Measurements from ENCODE around the gene LIM2. TPM values are rescaled to one million over a fixed set of nuclear protein-coding genes. Genes with fewer than 3 reads are reported as not detected.

LIM2 gene
- total and polyA plus RNA-seq, 7 experiments from 2014 or later: 1.2 TPM; not detected in 6

DNA sequence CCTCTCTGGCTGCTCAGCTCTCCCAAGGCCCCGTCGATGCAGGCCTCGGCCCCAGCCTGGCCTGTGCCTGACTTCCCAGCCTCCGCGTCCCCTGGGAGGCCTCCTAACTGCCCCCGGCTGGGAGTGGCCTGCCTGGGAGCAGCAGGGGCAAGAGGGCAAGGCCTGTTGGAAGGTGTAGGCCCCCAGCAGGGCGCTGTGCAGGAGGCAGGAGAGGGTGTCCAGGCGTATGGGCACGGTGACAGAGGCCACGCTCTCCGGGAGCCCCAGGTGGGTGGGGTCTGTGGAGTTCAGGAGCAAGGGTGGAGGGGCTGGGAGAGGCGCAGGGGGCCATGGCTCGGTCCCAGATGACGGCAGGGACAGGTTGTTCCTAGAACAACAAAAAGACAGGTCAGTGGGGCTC lies 1.4 kb upstream of the LIM2 start:
- Histone ChIP-seq H3K27ac (ENCODE audit: low read depth, low read length) (no peak overlapping the region), H3K27me3 (ENCODE audit: control insufficient read depth in 2 of 2, insufficient read depth in 2 of 2, low read length in 2 of 2) (no peaks in the 10 kb centered on the region), H3K36me3 (ENCODE audit: control insufficient read depth in 2 of 3, insufficient read depth in 3 of 3, low read length in 3 of 3) (no peaks in the 10 kb centered on the region), H3K4me1 (ENCODE audit: control insufficient read depth in 2 of 2, insufficient read depth in 2 of 2, low read length in 2 of 2) (peaks cover 0 to 17% of the 10 kb centered on the region in 2 donors), H3K9me3 (ENCODE audit: control insufficient read depth in 2 of 3, low read length in 3 of 3) (no peaks in the 10 kb centered on the region), H3K4me3 (ENCODE audit: low read length) (no peak overlapping the region)
- ChIA-PET CTCF (interaction anchor here (0.6 kb wide), 1 partner anchor 180 kb away, joined by 3 read pairs; no protein-coding TSS in a partner anchor), POLR2A (no interaction called here)
- no peaks in the 10 kb centered on the region for H3K9me3 Mint-ChIP-seq
- no peaks in the 10 kb centered on the region for H3K36me3 Mint-ChIP-seq
- peaks cover 0 to 4% (median 0%) of the 10 kb centered on the region in 5 donors for H3K27me3 Mint-ChIP-seq
- ATAC-seq (no peak), DNase-seq (no peak)
- peaks cover 5 to 34% (median 6%) of the 10 kb centered on the region in 7 donors for H3K4me1 Mint-ChIP-seq
- intact Hi-C loops (cut with micrococcal nuclease): no loop called here
- peak overlapping the region in 1 of 10 donors; percentile 69 for H3K4me3 Mint-ChIP-seq
- no peak overlapping the region for H3K27ac Mint-ChIP-seq

- DNase-seq (no peak), ATAC-seq (peak; percentile 67)
- H3K27me3 ChIP-seq (ENCODE audit: control insufficient read depth in 2 of 2, insufficient read depth in 2 of 2, low read length in 2 of 2): no peaks in the 10 kb centered on the region
- intact Hi-C loops (cut with micrococcal nuclease): no loop called here
- no peaks in the 10 kb centered on the region for H3K36me3 ChIP-seq (ENCODE audit: control insufficient read depth in 2 of 3, insufficient read depth in 3 of 3, low read length in 3 of 3)
- no peak overlapping the region for H3K27ac ChIP-seq (ENCODE audit: low read depth, low read length)
- H3K27me3 Mint-ChIP-seq: peaks cover 0 to 4% (median 0%) of the 10 kb centered on the region in 5 donors
- H3K9me3 ChIP-seq (ENCODE audit: control insufficient read depth in 2 of 3, low read length in 3 of 3): no peaks in the 10 kb centered on the region
- H3K9me3 Mint-ChIP-seq: peaks cover 0 to 8% (median 0%) of the 10 kb centered on the region in 11 donors
- peak overlapping the region in 1 of 10 donors; percentile 63 for H3K4me3 Mint-ChIP-seq
- CTCF ChIA-PET: no interaction called here
- peaks cover 0 to 4% (median 0%) of the 10 kb centered on the region in 5 donors for H3K36me3 Mint-ChIP-seq
- peaks cover 0 to 13% of the 10 kb centered on the region in 2 donors for H3K4me1 ChIP-seq (ENCODE audit: control insufficient read depth in 2 of 2, insufficient read depth in 2 of 2, low read length in 2 of 2)
- H3K27ac Mint-ChIP-seq: peak overlapping the region in 1 of 9 donors; percentile 55
- peak overlapping the region; percentile 27 for H3K4me3 ChIP-seq (ENCODE audit: low read length)
- H3K4me1 Mint-ChIP-seq: peaks cover 0 to 21% (median 6%) of the 10 kb centered on the region in 7 donors
- POLR2A ChIA-PET: no interaction called here
Observed at GRCh38 chr19:51386882-51387520, 773 bp downstream of the LIM2 start.

- peaks cover 0 to 4% (median 0%) of the 10 kb centered on the region in 3 experiments for H3K9me3 ChIP-seq (ENCODE audit: control insufficient read depth in 2 of 3, low read length in 3 of 3)
- ChIA-PET POLR2A (no interaction called here), CTCF (no interaction called here)
- intact Hi-C loops (cut with micrococcal nuclease): no loop called here
- Mint-ChIP-seq H3K27me3 (no peaks in the 10 kb centered on the region), H3K4me3 (peak overlapping the region in 1 of 10 donors; percentile 5), H3K9me3 (peaks cover 0 to 25% (median 4%) of the 10 kb centered on the region in 11 donors), H3K4me1 (peaks cover 0 to 16% (median 0%) of the 10 kb centered on the region in 7 donors), H3K36me3 (peaks cover 0 to 9% (median 0%) of the 10 kb centered on the region in 5 donors), H3K27ac (no peak overlapping the region)
- no peaks in the 10 kb centered on the region for H3K27me3 ChIP-seq (ENCODE audit: control insufficient read depth in 2 of 2, insufficient read depth in 2 of 2, low read length in 2 of 2)
- DNase-seq (no peak), ATAC-seq (no peak)
- H3K36me3 ChIP-seq (ENCODE audit: control insufficient read depth in 2 of 3, insufficient read depth in 3 of 3, low read length in 3 of 3): no peaks in the 10 kb centered on the region
- peaks cover 0 to 12% of the 10 kb centered on the region in 2 donors for H3K4me1 ChIP-seq (ENCODE audit: control insufficient read depth in 2 of 2, insufficient read depth in 2 of 2, low read length in 2 of 2)
- no peak overlapping the region for H3K27ac ChIP-seq (ENCODE audit: low read depth, low read length)
- H3K4me3 ChIP-seq (ENCODE audit: low read length): no peak overlapping the region
Observed at GRCh38 chr19:51382004-51382403, 5.8 kb downstream of the LIM2 start.

DNA sequence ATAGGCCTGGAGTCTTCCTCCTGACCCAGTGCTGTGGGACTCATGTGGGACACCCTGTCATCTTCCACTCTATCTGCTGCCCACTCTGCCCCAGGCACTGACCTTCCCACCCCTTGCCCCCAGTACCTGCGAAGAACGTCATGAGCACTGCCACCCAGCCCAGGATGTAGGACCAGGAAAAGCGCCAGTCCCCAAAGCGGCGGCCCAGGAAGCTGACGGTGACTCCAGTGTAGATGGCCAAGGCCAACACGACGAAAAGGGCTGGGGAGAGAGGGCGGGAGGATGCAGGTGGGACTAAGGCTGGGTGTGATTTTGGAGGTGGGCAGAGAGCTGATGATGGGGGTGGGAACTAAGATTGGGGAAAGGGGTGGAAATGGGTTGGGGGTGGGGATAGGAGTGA lies 7.4 kb downstream of the LIM2 start:
- ChIA-PET POLR2A (no interaction called here), CTCF (no interaction called here)
- ATAC-seq (no peak), DNase-seq (no peak)
- Histone ChIP-seq H3K4me3 (ENCODE audit: low read length) (no peak overlapping the region), H3K27me3 (ENCODE audit: control insufficient read depth in 2 of 2, insufficient read depth in 2 of 2, low read length in 2 of 2) (no peaks in the 10 kb centered on the region), H3K4me1 (ENCODE audit: control insufficient read depth in 2 of 2, insufficient read depth in 2 of 2, low read length in 2 of 2) (peaks cover 0 to 22% of the 10 kb centered on the region in 2 donors), H3K27ac (ENCODE audit: low read depth, low read length) (no peak overlapping the region), H3K36me3 (ENCODE audit: control insufficient read depth in 2 of 3, insufficient read depth in 3 of 3, low read length in 3 of 3) (no peaks in the 10 kb centered on the region), H3K9me3 (ENCODE audit: control insufficient read depth in 2 of 3, low read length in 3 of 3) (peaks cover 0 to 4% (median 0%) of the 10 kb centered on the region in 3 experiments)
- Mint-ChIP-seq H3K27me3 (no peaks in the 10 kb centered on the region), H3K27ac (no peak overlapping the region), H3K9me3 (peaks cover 0 to 25% (median 4%) of the 10 kb centered on the region in 11 donors), H3K4me3 (no peak overlapping the region), H3K36me3 (peaks cover 0 to 9% (median 0%) of the 10 kb centered on the region in 5 donors), H3K4me1 (peaks cover 2 to 30% (median 14%) of the 10 kb centered on the region in 7 donors)
- intact Hi-C loops (cut with micrococcal nuclease): no loop called here

GRCh38 chr19:51377422-51377821 lies 10.4 kb downstream of the LIM2 start:
- peaks cover 0 to 22% (median 3%) of the 10 kb centered on the region in 11 donors for H3K9me3 Mint-ChIP-seq
- no peak overlapping the region for H3K27ac Mint-ChIP-seq
- intact Hi-C loops (cut with micrococcal nuclease): no loop called here
- H3K36me3 ChIP-seq (ENCODE audit: control insufficient read depth in 2 of 3, insufficient read depth in 3 of 3, low read length in 3 of 3): no peaks in the 10 kb centered on the region
- peaks cover 0 to 13% (median 0%) of the 10 kb centered on the region in 5 donors for H3K36me3 Mint-ChIP-seq
- H3K4me3 Mint-ChIP-seq: no peak overlapping the region
- H3K27me3 ChIP-seq (ENCODE audit: control insufficient read depth in 2 of 2, insufficient read depth in 2 of 2, low read length in 2 of 2): no peaks in the 10 kb centered on the region
- H3K9me3 ChIP-seq (ENCODE audit: control insufficient read depth in 2 of 3, low read length in 3 of 3): peaks cover 0 to 4% (median 0%) of the 10 kb centered on the region in 3 experiments
- H3K4me1 Mint-ChIP-seq: peaks cover 15 to 55% (median 32%) of the 10 kb centered on the region in 7 donors
- peaks cover 5 to 50% of the 10 kb centered on the region in 2 donors for H3K4me1 ChIP-seq (ENCODE audit: control insufficient read depth in 2 of 2, insufficient read depth in 2 of 2, low read length in 2 of 2)
- POLR2A ChIA-PET: no interaction called here
- H3K27ac ChIP-seq (ENCODE audit: low read depth, low read length): no peak overlapping the region
- H3K4me3 ChIP-seq (ENCODE audit: low read length): no peak overlapping the region
- no peak for ATAC-seq
- CTCF ChIA-PET: no interaction called here
- no peaks in the 10 kb centered on the region for H3K27me3 Mint-ChIP-seq
- no peak for DNase-seq

GRCh38 chr19:51375504-51376221 lies 12.1 kb downstream of the LIM2 start:
- Mint-ChIP-seq H3K27ac (peak overlapping the region in 6 of 9 donors; percentile 31 to 94 (median 79)), H3K4me3 (peak overlapping the region in 2 of 10 donors; percentile 17 to 87), H3K27me3 (no peaks in the 10 kb centered on the region), H3K9me3 (peaks cover 0 to 7% (median 1%) of the 10 kb centered on the region in 11 donors), H3K4me1 (peaks cover 31 to 72% (median 48%) of the 10 kb centered on the region in 7 donors), H3K36me3 (peaks cover 0 to 10% (median 0%) of the 10 kb centered on the region in 5 donors)
- Histone ChIP-seq H3K27ac (ENCODE audit: low read depth, low read length) (no peak overlapping the region), H3K4me3 (ENCODE audit: low read length) (no peak overlapping the region), H3K9me3 (ENCODE audit: control insufficient read depth in 2 of 3, low read length in 3 of 3) (no peaks in the 10 kb centered on the region), H3K36me3 (ENCODE audit: control insufficient read depth in 2 of 3, insufficient read depth in 3 of 3, low read length in 3 of 3) (no peaks in the 10 kb centered on the region), H3K4me1 (ENCODE audit: control insufficient read depth in 2 of 2, insufficient read depth in 2 of 2, low read length in 2 of 2) (peaks cover 16 to 52% of the 10 kb centered on the region in 2 donors), H3K27me3 (ENCODE audit: control insufficient read depth in 2 of 2, insufficient read depth in 2 of 2, low read length in 2 of 2) (no peaks in the 10 kb centered on the region)
- POLR2A ChIA-PET: no interaction called here
- intact Hi-C loops (cut with micrococcal nuclease): loop anchor here in 1 of 2 donors (1.0 kb wide), 1 partner anchor 8 kb away; no protein-coding TSS in a partner anchor
- CTCF ChIA-PET: no interaction called here
- DNase-seq (peak in 1 of 9 donors; percentile 72), ATAC-seq (no peak)
